8988T (cell line): ENCODE measurements around the gene TEX13A.

Source experiments
- DNase-seq: peaks from one replicate; pipeline ENCODE4 v3.0.0; 2011

The TEX13A gene

GRCh38 chrX:105173071-105173470, 47.4 kb downstream of the TEX13A start:
- no peak for DNase-seq
